Endothelial cell of umbilical vein (primary cell): Measurements from ENCODE around the gene SLC7A6. TPM values are rescaled to one million over a fixed set of nuclear protein-coding genes. Genes with fewer than 3 reads are reported as not detected.

Experiments
- BruUV-seq: library from RNA; stranded (reverse); fragments of 400-500 nt; replicated peaks from 2 replicates; lab custom pipeline; 2021; lab: Mats Ljungman, UMichigan
- CTCF ChIA-PET: fragments of 300-600, 350-600 bp; sonication (Branson Sonifier 250); formaldehyde crosslinking; loops from one replicate; lab custom pipeline; 2021; ENCODE audit warnings: antibody characterized with exemption, inconsistent platforms; lab: Charles Lee
- POLR2A ChIA-PET: fragments of 300-600, 350-600 bp; sonication (Branson Sonifier 250); formaldehyde crosslinking; loops from one replicate; lab custom pipeline; 2021; ENCODE audit warnings: antibody characterized with exemption, inconsistent platforms; lab: Charles Lee
- DNase-seq: peaks from one replicate; pipeline ENCODE4 v3.0.0-alpha.2; 2011; ENCODE audit warnings: low read depth, low spot score
- FAIRE-seq: peaks from 2 replicates; lab custom pipeline; 2011; peaks lifted over from hg19 to GRCh38; lab: Jason Lieb, UNC
- H2AFZ ChIP-seq: 2 replicates; pipeline ENCODE4 v1.6.0; 2012; ENCODE audit warnings: low read depth, low read length, control low read depth, inconsistent platforms
- H3K27ac ChIP-seq: 2 replicates; pipeline ENCODE4 v1.5.1; 2011; ENCODE audit warnings: low read depth, mild to moderate bottlenecking, control low read depth, low read length, moderate library complexity; ENCODE audit not compliant: insufficient read depth
- H3K27me3 ChIP-seq, 2 experiments: 2 replicates each; pipeline versions ENCODE4 v1.6.0 to v1.6.1; 2011; ENCODE audit warnings: low read length in 2 of 2, mixed read lengths in 1 of 2; ENCODE audit not compliant: control insufficient read depth in 2 of 2, insufficient read depth in 2 of 2
- H3K36me3 ChIP-seq, 2 experiments: 2 replicates in 1 of 2; 3 replicates in 1 of 2; pipeline ENCODE4 v1.5.1; 2011; ENCODE audit warnings: low read length in 2 of 2, mild to moderate bottlenecking in 1 of 2, moderate library complexity in 1 of 2; ENCODE audit not compliant: control insufficient read depth in 2 of 2, insufficient read depth in 2 of 2; ENCODE audit errors: extremely low read depth in 1 of 2
- H3K4me1 ChIP-seq: 3 replicates; pipeline ENCODE4 v1.5.1; 2011; ENCODE audit warnings: mild to moderate bottlenecking, low read length; ENCODE audit not compliant: control insufficient read depth, insufficient read depth; ENCODE audit errors: extremely low read depth
- H3K4me2 ChIP-seq: 2 replicates; pipeline ENCODE4 v1.6.1; 2011; ENCODE audit warnings: low read length, control low read depth, mixed read lengths; ENCODE audit not compliant: insufficient read depth
- H3K4me3 ChIP-seq, 3 experiments: fragments of 200-600 bp in 1 of 3; sonication (generic), shearing (Covaris generic) in 1 of 3; replicated peaks in 1 of 3; 2 replicates each; pipeline ENCODE4 v1.5.1; 2011 to 2016; ENCODE audit warnings: control low read depth in 3 of 3, low read length in 3 of 3, mild to moderate bottlenecking in 2 of 3, inconsistent platforms in 1 of 3, low read depth in 1 of 3, moderate library complexity in 1 of 3; ENCODE audit not compliant: insufficient read depth in 1 of 3
- H3K79me2 ChIP-seq: 2 replicates; pipeline ENCODE4 v1.6.0; 2012; ENCODE audit warnings: low read length, inconsistent platforms; ENCODE audit not compliant: control insufficient read depth, insufficient read depth
- H3K9ac ChIP-seq: replicated peaks from 2 replicates; pipeline ENCODE3; 2011; ENCODE audit warnings: low read length, control low read depth; ENCODE audit not compliant: insufficient read depth; ENCODE audit errors: extremely low read depth
- H3K9me1 ChIP-seq: replicated peaks from 3 replicates; pipeline ENCODE4 v1.6.0; 2011; ENCODE audit warnings: mild to moderate bottlenecking, low read length; ENCODE audit not compliant: control insufficient read depth, insufficient read depth; ENCODE audit errors: extremely low read depth
- H3K9me3 ChIP-seq: replicated peaks from 2 replicates; pipeline ENCODE4 v1.5.1; 2012; ENCODE audit warnings: low read length, inconsistent platforms; ENCODE audit not compliant: control insufficient read depth, insufficient read depth
- H4K20me1 ChIP-seq: replicated peaks from 2 replicates; pipeline ENCODE3; 2011; ENCODE audit warnings: mild to moderate bottlenecking, low read length; ENCODE audit not compliant: control insufficient read depth, insufficient read depth; ENCODE audit errors: extremely low read depth
- CTCF ChIP-seq, 2 donors: IDR thresholded peaks; 1 replicate in 1 of 2; 2 replicates in 1 of 2; pipeline ENCODE4 v1.5.1; 2011; ENCODE audit warnings: low read length in 2 of 2, mild to moderate bottlenecking in 2 of 2, moderate library complexity in 2 of 2, control low read depth in 1 of 2, inconsistent platforms in 1 of 2, low read depth in 1 of 2; ENCODE audit not compliant: insufficient read depth in 1 of 2; ENCODE audit errors: extremely low read depth in 1 of 2
- EZH2 ChIP-seq: IDR thresholded peaks from 2 replicates; pipeline ENCODE4 v1.6.1; 2012; ENCODE audit warnings: borderline replicate concordance, low read depth, mild to moderate bottlenecking, moderate library complexity, low read length, inconsistent platforms; ENCODE audit not compliant: severe bottlenecking
- FOS ChIP-seq: IDR thresholded peaks from 2 replicates; pipeline ENCODE4 v1.6.1; 2011; ENCODE audit warnings: mild to moderate bottlenecking, low read length, moderate library complexity, borderline replicate concordance; ENCODE audit not compliant: insufficient read depth
- GATA2 ChIP-seq: IDR thresholded peaks from 2 replicates; pipeline ENCODE4 v1.7.0; 2011; ENCODE audit warnings: low read depth, mild to moderate bottlenecking, moderate library complexity, mixed read lengths, low read length; ENCODE audit not compliant: insufficient read length, insufficient read depth
- JUN ChIP-seq: IDR thresholded peaks from 2 replicates; pipeline ENCODE4 v1.6.1; 2011; ENCODE audit warnings: borderline replicate concordance, low read depth; ENCODE audit not compliant: insufficient read length, insufficient read depth
- MAX ChIP-seq: IDR thresholded peaks from 2 replicates; pipeline ENCODE4 v1.6.1; 2011; ENCODE audit not compliant: insufficient read depth, insufficient read length
- MYC ChIP-seq: IDR thresholded peaks from one replicate; pipeline ENCODE4 v1.6.1; 2011; ENCODE audit warnings: mild to moderate bottlenecking, low read depth, low read length
- POLR2A ChIP-seq: IDR thresholded peaks from 2 replicates; pipeline ENCODE4 v1.6.1; 2012; ENCODE audit warnings: low read depth, mild to moderate bottlenecking, control low read depth, low read length
- POLR2AphosphoS5 ChIP-seq: IDR thresholded peaks from 2 replicates; pipeline ENCODE4 v1.6.1; 2012; ENCODE audit warnings: low read depth, mild to moderate bottlenecking, control low read depth, low read length, moderate library complexity; ENCODE audit not compliant: insufficient read depth
- dilution Hi-C: fragments of 300-500 bp; cut with MboI; formaldehyde crosslinking; loops from one replicate; pipeline ENCODE4 v1.15.0; 2019; ENCODE audit warnings: low sequenced_read_pairs; ENCODE audit not compliant: extremely low pct_ligation_motif_present
- intact Hi-C: fragments of 100-400 bp; cut with micrococcal nuclease; formaldehyde crosslinking; loops from one replicate; pipeline ENCODE4 v1.10.0; 2022
- polyA plus RNA-seq, 4 experiments: library from polyadenylated mRNA; depleted of rRNA in 3 of 4; stranded (reverse) in 3 of 4; unstranded in 1 of 4; fragments of >200 nt; gene quantifications; 2 replicates each; pipeline versions ENCODE4 v1.2.1 to v1.2.3, GENCODE V29; 2011 to 2012; ENCODE audit warnings: missing spikeins in 1 of 4
- total RNA-seq: library from RNA; stranded (reverse); gene quantifications from 2 replicates; pipeline ENCODE4 v1.2.3, GENCODE V29; 2021

SLC7A6 gene
- total and polyA plus RNA-seq, 2 donors (not counting 3 experiments of a cell fraction or from before 2014, with no cell fraction given) = 68.0 to 86.5 TPM

- TF ChIP-seq POLR2AphosphoS5 (no peak), GATA2 (no peak), MAX (no peak), POLR2A (no peak), MYC (no peak), EZH2 (no peak), JUN (no peak), CTCF (IDR thresholded peaks at IDR 0.05; ENCODE audit: extremely low read depth in 1 of 2, insufficient read depth in 1 of 2, low read depth in 1 of 2, low read length in 2 of 2) (no peak), FOS (no peak)
- Histone ChIP-seq H4K20me1 (no peaks in the 10 kb centered on the region), H3K9me1 (no peaks in the 10 kb centered on the region), H3K4me1 (no peaks in the 10 kb centered on the region), H3K4me3 (no peak overlapping the region), H3K79me2 (no peaks in the 10 kb centered on the region), H3K27me3 (no peaks in the 10 kb centered on the region), H2AFZ (no peak overlapping the region), H3K9ac (no peak overlapping the region), H3K27ac (no peak overlapping the region), H3K9me3 (no peaks in the 10 kb centered on the region), H3K4me2 (no peak overlapping the region), H3K36me3 (peaks cover 0 to 16% of the 10 kb centered on the region in 2 experiments)
- ChIA-PET POLR2A (no interaction called here), CTCF (interaction anchor here (1.4 to 5.8 kb wide), 4 partner anchors 9 to 72 kb away, joined by 3 to 33 read pairs (median 10); partner anchors contain the start of gene SLC7A6)
- BruUV-seq = no TSS peak
- dilution Hi-C loops (no loop called here), intact Hi-C loops (no loop called here)
- no peak for FAIRE-seq
- DNase-seq = no peak
Observed at GRCh38 chr16:68252383-68252782, 11.9 kb upstream of the SLC7A6 start.
